Fibroblast of lung (primary cell): Measurements from ENCODE around the gene RTN4.

Experiments used
- EZH2 ChIP-seq: IDR thresholded peaks from 2 replicates; pipeline ENCODE4 v1.5.1; 2012; ENCODE audit warnings: low read length, control low read depth, mild to moderate bottlenecking; ENCODE audit errors: missing control alignments
- TF ChIP-seq, protein P1 (sequence below), 2 donors: IDR thresholded peaks in 1 of 2; conservative IDR thresholded peaks in 1 of 2; 1 replicate in 1 of 2; 2 replicates in 1 of 2; pipeline ENCODE4 v1.5.1; 2011 to 2012; ENCODE audit warnings: low read length in 2 of 2, control low read depth in 1 of 2, inconsistent platforms in 1 of 2, low read depth in 1 of 2, mild to moderate bottlenecking in 1 of 2

- TF ChIP-seq, protein P1, sequence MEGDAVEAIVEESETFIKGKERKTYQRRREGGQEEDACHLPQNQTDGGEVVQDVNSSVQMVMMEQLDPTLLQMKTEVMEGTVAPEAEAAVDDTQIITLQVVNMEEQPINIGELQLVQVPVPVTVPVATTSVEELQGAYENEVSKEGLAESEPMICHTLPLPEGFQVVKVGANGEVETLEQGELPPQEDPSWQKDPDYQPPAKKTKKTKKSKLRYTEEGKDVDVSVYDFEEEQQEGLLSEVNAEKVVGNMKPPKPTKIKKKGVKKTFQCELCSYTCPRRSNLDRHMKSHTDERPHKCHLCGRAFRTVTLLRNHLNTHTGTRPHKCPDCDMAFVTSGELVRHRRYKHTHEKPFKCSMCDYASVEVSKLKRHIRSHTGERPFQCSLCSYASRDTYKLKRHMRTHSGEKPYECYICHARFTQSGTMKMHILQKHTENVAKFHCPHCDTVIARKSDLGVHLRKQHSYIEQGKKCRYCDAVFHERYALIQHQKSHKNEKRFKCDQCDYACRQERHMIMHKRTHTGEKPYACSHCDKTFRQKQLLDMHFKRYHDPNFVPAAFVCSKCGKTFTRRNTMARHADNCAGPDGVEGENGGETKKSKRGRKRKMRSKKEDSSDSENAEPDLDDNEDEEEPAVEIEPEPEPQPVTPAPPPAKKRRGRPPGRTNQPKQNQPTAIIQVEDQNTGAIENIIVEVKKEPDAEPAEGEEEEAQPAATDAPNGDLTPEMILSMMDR (conservative IDR thresholded peaks at IDR 0.05 in 1 of 2, IDR thresholded peaks at IDR 0.05 in 1 of 2; ENCODE audit: low read depth in 1 of 2, low read length in 2 of 2): no peak
- no peak for TF ChIP-seq EZH2
Measured at GRCh38 chr2:55051026-55051866, 995 bp upstream of the RTN4 start.
